ENCODE results near the gene YEATS4.

DNA sequence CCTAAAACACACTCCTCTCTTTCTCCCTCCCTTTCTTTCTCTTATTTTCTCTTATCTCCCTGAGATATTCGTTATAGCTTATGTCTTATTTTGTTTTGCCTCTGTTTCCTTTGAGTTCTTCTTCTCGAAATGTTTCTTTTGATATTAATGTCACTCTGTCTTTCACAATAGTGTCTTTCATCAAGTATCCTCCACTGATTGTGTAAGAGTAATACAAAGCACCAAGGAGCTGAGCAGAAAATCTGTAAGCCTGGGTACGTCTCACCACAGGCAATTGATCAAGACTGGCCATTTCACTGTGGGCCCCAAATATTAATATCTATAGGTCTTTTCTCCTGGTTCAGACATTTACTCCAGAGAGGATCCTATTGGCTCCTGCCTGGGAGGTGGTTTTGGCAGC, 16.2 kb upstream of the YEATS4 start:
- TF ChIP-seq POLR2A (IDR thresholded peaks at IDR 0.05; ENCODE audit: low read length) (no peak), GATA1 (IDR thresholded peaks at IDR 0.05; ENCODE audit: low read depth, low read length) (no peak)

Data from erythroblast (primary cell).